ENCODE measurements around the gene HIPK1.

DNA sequence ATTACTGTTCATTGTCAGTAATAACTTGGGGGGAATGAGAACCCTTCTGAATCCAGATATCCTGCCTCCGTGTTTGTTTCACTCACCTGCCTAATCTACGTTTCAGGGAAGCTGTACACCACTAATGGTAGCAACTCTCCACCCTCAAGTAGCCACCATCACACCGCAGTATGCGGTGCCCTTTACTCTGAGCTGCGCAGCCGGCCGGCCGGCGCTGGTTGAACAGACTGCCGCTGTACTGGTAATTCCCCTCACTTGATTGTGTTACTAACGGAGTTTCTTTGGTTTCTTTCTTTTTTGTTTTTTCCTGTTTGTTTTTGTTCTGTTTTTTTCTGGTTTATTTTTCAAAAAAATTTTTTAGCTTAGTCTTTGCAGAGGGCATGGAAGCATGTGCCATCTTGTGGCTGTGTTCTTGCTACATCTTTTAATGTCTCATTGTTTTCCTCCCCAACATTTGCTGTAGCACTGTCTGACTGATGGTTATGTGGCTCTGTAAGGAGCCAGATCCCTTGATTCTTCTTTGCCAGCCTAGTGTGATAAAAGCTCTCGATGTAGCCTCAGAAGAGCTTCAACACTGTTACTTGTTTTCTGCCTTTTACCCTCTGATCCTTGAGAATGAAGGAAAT lies 34.3 kb downstream of the HIPK1 start:
- TF ChIP-seq, protein P1, sequence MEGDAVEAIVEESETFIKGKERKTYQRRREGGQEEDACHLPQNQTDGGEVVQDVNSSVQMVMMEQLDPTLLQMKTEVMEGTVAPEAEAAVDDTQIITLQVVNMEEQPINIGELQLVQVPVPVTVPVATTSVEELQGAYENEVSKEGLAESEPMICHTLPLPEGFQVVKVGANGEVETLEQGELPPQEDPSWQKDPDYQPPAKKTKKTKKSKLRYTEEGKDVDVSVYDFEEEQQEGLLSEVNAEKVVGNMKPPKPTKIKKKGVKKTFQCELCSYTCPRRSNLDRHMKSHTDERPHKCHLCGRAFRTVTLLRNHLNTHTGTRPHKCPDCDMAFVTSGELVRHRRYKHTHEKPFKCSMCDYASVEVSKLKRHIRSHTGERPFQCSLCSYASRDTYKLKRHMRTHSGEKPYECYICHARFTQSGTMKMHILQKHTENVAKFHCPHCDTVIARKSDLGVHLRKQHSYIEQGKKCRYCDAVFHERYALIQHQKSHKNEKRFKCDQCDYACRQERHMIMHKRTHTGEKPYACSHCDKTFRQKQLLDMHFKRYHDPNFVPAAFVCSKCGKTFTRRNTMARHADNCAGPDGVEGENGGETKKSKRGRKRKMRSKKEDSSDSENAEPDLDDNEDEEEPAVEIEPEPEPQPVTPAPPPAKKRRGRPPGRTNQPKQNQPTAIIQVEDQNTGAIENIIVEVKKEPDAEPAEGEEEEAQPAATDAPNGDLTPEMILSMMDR (IDR thresholded peaks at IDR 0.05; ENCODE audit: poor library complexity): no peak
- TF ChIP-seq EZH2phosphoT487 (IDR thresholded peaks at IDR 0.05; ENCODE audit: low read depth, severe bottlenecking, unreplicated experiment): no peak

Measured in hepatocyte (in vitro differentiated cells).